Neural cell (in vitro differentiated cells): Measurements from ENCODE around the gene VSTM2B.

Experiments
- CTCF ChIP-seq: fragments of 450-650 bp; IDR thresholded peaks from 2 replicates; pipeline ENCODE4 v1.5.1; 2014; ENCODE audit warnings: antibody characterized with exemption, mild to moderate bottlenecking, moderate library complexity; ENCODE audit not compliant: poor library complexity, severe bottlenecking
- EZH2 ChIP-seq: fragments of 200-600, 300-800 bp; shearing (Covaris generic), sonication (generic); IDR thresholded peaks from 2 replicates; pipeline ENCODE4 v1.6.1; 2014; ENCODE audit warnings: antibody characterized with exemption, low read length, borderline replicate concordance, mild to moderate bottlenecking; ENCODE audit not compliant: insufficient read depth, poor library complexity, severe bottlenecking
- MXI1 ChIP-seq: fragments of 450-650 bp; conservative IDR thresholded peaks from 2 replicates; pipeline ENCODE4 v1.6.1; 2014; ENCODE audit warnings: antibody characterized with exemption, mild to moderate bottlenecking; ENCODE audit not compliant: poor library complexity, severe bottlenecking
- POLR2AphosphoS5 ChIP-seq: IDR thresholded peaks from 2 replicates; pipeline ENCODE4 v1.6.1; 2012
- RAD21 ChIP-seq: fragments of 450-650 bp; conservative IDR thresholded peaks from 2 replicates; pipeline ENCODE4 v1.6.1; 2014; ENCODE audit warnings: antibody characterized with exemption, mild to moderate bottlenecking, moderate library complexity
- TAF1 ChIP-seq: IDR thresholded peaks from 2 replicates; pipeline ENCODE4 v1.6.1; 2012; ENCODE audit warnings: low read depth

DNA sequence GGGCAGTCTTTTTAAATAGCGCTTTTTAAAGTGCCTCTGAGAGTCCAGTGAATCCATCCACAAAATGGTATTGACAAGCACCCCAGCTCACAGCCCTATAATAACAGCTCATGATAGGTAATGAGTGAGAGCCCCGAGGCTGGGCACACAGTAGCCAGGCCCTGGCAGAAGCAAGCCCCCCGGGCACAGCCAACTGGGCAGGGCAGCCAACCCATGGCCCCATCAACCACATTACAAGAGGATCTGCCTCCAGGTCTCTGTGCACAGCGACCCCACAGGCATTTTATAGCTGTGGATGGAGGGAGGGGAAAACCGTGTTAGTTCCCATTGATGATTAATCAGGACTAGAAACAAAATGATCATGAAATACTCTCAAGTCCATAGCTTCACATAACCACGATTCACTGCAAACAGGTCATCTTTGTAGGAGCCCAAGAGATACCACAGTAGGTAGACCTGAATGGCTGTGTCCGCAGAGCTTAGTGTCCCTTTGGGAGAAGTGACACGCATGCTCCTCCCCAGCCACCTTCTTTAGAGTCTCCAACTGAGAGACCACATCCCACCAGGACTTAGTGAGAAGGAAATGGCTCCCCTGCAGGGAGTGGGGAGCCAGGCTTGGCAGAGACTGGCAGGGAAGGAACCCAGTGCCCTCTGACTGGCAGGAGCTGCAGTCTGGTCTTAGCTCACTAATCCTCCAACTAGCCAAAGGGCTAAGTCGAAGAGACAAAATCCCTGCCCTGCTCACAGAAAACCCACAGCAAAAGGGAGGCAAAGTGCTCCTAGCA, 4.3 kb upstream of the VSTM2B start:
- TF ChIP-seq CTCF (no peak), POLR2AphosphoS5 (no peak), EZH2 (no peak), MXI1 (no peak), TAF1 (no peak), RAD21 (no peak)
